ENCODE results near the gene IFNLR1.

DNA sequence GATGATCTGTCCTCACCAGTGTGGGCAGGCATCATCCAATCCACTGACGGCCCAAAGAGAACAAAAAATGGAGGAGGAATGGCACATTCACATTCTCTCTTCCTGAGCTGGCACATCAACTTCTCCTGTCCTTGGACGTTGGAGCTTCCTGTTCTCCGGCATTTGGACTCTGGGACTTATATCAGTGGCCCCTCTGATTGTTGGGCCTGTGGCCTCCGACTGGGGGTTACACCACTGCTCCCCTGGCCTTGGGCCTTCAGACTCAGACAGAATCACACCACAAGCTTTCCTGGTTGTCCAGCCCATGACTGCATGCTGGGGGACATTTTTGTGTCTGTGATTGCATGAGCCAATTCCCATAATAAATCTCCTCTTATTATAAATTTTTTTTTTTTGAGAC is 20.1 kb downstream of the IFNLR1 start:
- TF ChIP-seq ZFP3 (CRISPR knock-in tag; IDR thresholded peaks at IDR 0.05): no peak
- TF ChIP-seq, protein P1, sequence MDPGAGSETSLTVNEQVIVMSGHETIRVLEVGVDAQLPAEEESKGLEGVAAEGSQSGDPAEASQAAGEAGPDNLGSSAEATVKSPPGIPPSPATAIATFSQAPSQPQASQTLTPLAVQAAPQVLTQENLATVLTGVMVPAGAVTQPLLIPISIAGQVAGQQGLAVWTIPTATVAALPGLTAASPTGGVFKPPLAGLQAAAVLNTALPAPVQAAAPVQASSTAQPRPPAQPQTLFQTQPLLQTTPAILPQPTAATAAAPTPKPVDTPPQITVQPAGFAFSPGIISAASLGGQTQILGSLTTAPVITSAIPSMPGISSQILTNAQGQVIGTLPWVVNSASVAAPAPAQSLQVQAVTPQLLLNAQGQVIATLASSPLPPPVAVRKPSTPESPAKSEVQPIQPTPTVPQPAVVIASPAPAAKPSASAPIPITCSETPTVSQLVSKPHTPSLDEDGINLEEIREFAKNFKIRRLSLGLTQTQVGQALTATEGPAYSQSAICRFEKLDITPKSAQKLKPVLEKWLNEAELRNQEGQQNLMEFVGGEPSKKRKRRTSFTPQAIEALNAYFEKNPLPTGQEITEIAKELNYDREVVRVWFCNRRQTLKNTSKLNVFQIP (CRISPR knock-in tag; IDR thresholded peaks at IDR 0.05; ENCODE audit: borderline replicate concordance, low read depth): no peak
- TF ChIP-seq CREB5 (CRISPR knock-in tag; IDR thresholded peaks at IDR 0.05; ENCODE audit: low read depth): no peak

All from SK-N-SH treated with all-trans-retinoic acid at 6 μM for 48 hours (cell line).